ENCODE data around the gene CARD9. TPM values are rescaled to one million over a fixed set of nuclear protein-coding genes. Genes with fewer than 3 reads are reported as not detected.
A peak's percentile ranks its signal among the peaks of the same experiment; 100 is the strongest.
"Not testable (repeated sequence)": the region's sequence is repeated elsewhere in the genome, so short reads cannot be mapped to it uniquely, and the experiment has no call there.

The CARD9 gene
- total RNA-seq, 2 donors from 2014 or later: 0.35 to 1.5 TPM

GRCh38 chr9:136407911-136408310, 34.4 kb upstream of the CARD9 start:
- H3K9ac ChIP-seq (ENCODE audit: extremely low read depth, low read length, poor library complexity, severe bottlenecking): no peak overlapping the region
- H3K27ac ChIP-seq (ENCODE audit: low read depth, low read length): no peak overlapping the region
- H3K27ac Mint-ChIP-seq: no peak overlapping the region
- H3K4me1 Mint-ChIP-seq: peaks cover 20% of the 10 kb centered on the region
- WGBS, 2 experiments (ENCODE audit: insufficient coverage in 1 of 2, insufficient read length in 1 of 2): 95 to 100% methylated on average over 2 to 7 of the region's 7 CpGs
- H3K9me3 ChIP-seq (ENCODE audit: control insufficient read depth, low read length): no peaks in the 10 kb centered on the region
- peak overlapping the region; percentile 88 for H3K4me3 Mint-ChIP-seq
- TF ChIP-seq CTCF (conservative IDR thresholded peaks at IDR 0.05): no peak
- H3K27me3 Mint-ChIP-seq (ENCODE audit: insufficient read depth): no peaks in the 10 kb centered on the region
- no peak for DNase-seq
- H3K4me1 ChIP-seq (ENCODE audit: control insufficient read depth, insufficient read depth, low read length): peaks cover 5% of the 10 kb centered on the region
- no peaks in the 10 kb centered on the region for H3K27me3 ChIP-seq (ENCODE audit: control insufficient read depth, insufficient read depth, low read length, poor library complexity, severe bottlenecking)
- H3K4me3 ChIP-seq (ENCODE audit: low read length): no peak overlapping the region
- H3K36me3 ChIP-seq (ENCODE audit: control insufficient read depth, insufficient read depth, low read length): peaks cover 51% of the 10 kb centered on the region
- H3K36me3 Mint-ChIP-seq (ENCODE audit: low read depth): peaks cover 53% of the 10 kb centered on the region
- no peaks in the 10 kb centered on the region for H3K9me3 Mint-ChIP-seq

- H3K4me1 ChIP-seq (ENCODE audit: control insufficient read depth, insufficient read depth, low read length); H3K27ac Mint-ChIP-seq; H3K9me3 Mint-ChIP-seq; H3K27me3 ChIP-seq (ENCODE audit: control insufficient read depth, insufficient read depth, low read length, poor library complexity, severe bottlenecking); DNase-seq; H3K9me3 ChIP-seq (ENCODE audit: control insufficient read depth, low read length); H3K4me3 ChIP-seq (ENCODE audit: low read length); H3K27me3 Mint-ChIP-seq (ENCODE audit: insufficient read depth); H3K27ac ChIP-seq (ENCODE audit: low read depth, low read length); H3K9ac ChIP-seq (ENCODE audit: extremely low read depth, low read length, poor library complexity, severe bottlenecking); H3K4me3 Mint-ChIP-seq: not testable (repeated sequence)
- H3K4me1 Mint-ChIP-seq: peaks cover 20% of the 10 kb centered on the region
- whole genome bisulfite sequencing, 2 experiments (ENCODE audit: insufficient coverage in 1 of 2, insufficient read length in 1 of 2): 95 to 96% methylated on average over 19 to 28 of the region's 28 CpGs
- peaks cover 51% of the 10 kb centered on the region for H3K36me3 Mint-ChIP-seq (ENCODE audit: low read depth)
- peaks cover 50% of the 10 kb centered on the region for H3K36me3 ChIP-seq (ENCODE audit: control insufficient read depth, insufficient read depth, low read length)
Observed at GRCh38 chr9:136407061-136407460, 33.6 kb upstream of the CARD9 start.

- not testable (repeated sequence) for H3K27me3 ChIP-seq (ENCODE audit: control insufficient read depth, insufficient read depth, low read length, poor library complexity, severe bottlenecking); H3K9ac ChIP-seq (ENCODE audit: extremely low read depth, low read length, poor library complexity, severe bottlenecking); H3K9me3 Mint-ChIP-seq; H3K9me3 ChIP-seq (ENCODE audit: control insufficient read depth, low read length); H3K4me3 Mint-ChIP-seq; H3K27ac Mint-ChIP-seq; H3K4me3 ChIP-seq (ENCODE audit: low read length); H3K4me1 ChIP-seq (ENCODE audit: control insufficient read depth, insufficient read depth, low read length); DNase-seq; H3K27me3 Mint-ChIP-seq (ENCODE audit: insufficient read depth); H3K27ac ChIP-seq (ENCODE audit: low read depth, low read length)
- peaks cover 12% of the 10 kb centered on the region for H3K4me1 Mint-ChIP-seq
- H3K36me3 ChIP-seq (ENCODE audit: control insufficient read depth, insufficient read depth, low read length): peaks cover 47% of the 10 kb centered on the region
- WGBS, 2 experiments (ENCODE audit: insufficient coverage in 1 of 2, insufficient read length in 1 of 2): 92 to 96% methylated on average over 4 to 10 of the region's 10 CpGs
- peaks cover 49% of the 10 kb centered on the region for H3K36me3 Mint-ChIP-seq (ENCODE audit: low read depth)
Observed at GRCh38 chr9:136405904-136406303, 32.4 kb upstream of the CARD9 start.

- TF ChIP-seq CTCF (conservative IDR thresholded peaks at IDR 0.05): no peak
- Histone ChIP-seq H3K4me3 (ENCODE audit: low read length) (no peak overlapping the region), H3K27me3 (ENCODE audit: control insufficient read depth, insufficient read depth, low read length, poor library complexity, severe bottlenecking) (no peaks in the 10 kb centered on the region), H3K9me3 (ENCODE audit: control insufficient read depth, low read length) (no peaks in the 10 kb centered on the region), H3K36me3 (ENCODE audit: control insufficient read depth, insufficient read depth, low read length) (peaks cover 47% of the 10 kb centered on the region), H3K4me1 (ENCODE audit: control insufficient read depth, insufficient read depth, low read length) (no peaks in the 10 kb centered on the region), H3K9ac (ENCODE audit: extremely low read depth, low read length, poor library complexity, severe bottlenecking) (no peak overlapping the region), H3K27ac (ENCODE audit: low read depth, low read length) (no peak overlapping the region)
- no peak for DNase-seq
- WGBS, 2 experiments (ENCODE audit: insufficient coverage in 1 of 2, insufficient read length in 1 of 2): 93 to 95% methylated on average over 6 to 7 of the region's 7 CpGs
- Mint-ChIP-seq H3K4me1 (peaks cover 12% of the 10 kb centered on the region), H3K4me3 (no peak overlapping the region), H3K27ac (no peak overlapping the region), H3K36me3 (ENCODE audit: low read depth) (peaks cover 49% of the 10 kb centered on the region), H3K27me3 (ENCODE audit: insufficient read depth) (no peaks in the 10 kb centered on the region), H3K9me3 (no peaks in the 10 kb centered on the region)
Observed at GRCh38 chr9:136405481-136405880, 32.0 kb upstream of the CARD9 start.
